GM23338 (cell line): ENCODE measurements around the gene NSUN3.

Source experiments
- CREB1 ChIP-seq: fragments of 250-450 bp; sonication (Bioruptor Pico); IDR thresholded peaks from 2 replicates; pipeline ENCODE4 v1.5.0; 2020; ENCODE audit warnings: low read depth, mild to moderate bottlenecking, moderate library complexity
- EZH2 ChIP-seq: fragments of 200-600 bp; sonication (generic); IDR thresholded peaks from one replicate; pipeline ENCODE4 v1.8.0; 2017; ENCODE audit warnings: antibody characterized with exemption, mild to moderate bottlenecking, low read depth; ENCODE audit not compliant: unreplicated experiment
- EZH2phosphoT487 ChIP-seq: fragments of 200-600 bp; sonication (generic); IDR thresholded peaks from one replicate; pipeline ENCODE4 v1.8.1; 2018; ENCODE audit warnings: antibody characterized with exemption; ENCODE audit not compliant: unreplicated experiment
- JUNB ChIP-seq: IDR thresholded peaks from one replicate; pipeline ENCODE4 v1.6.1; 2016; ENCODE audit warnings: antibody characterized with exemption; ENCODE audit not compliant: unreplicated experiment
- NANOG ChIP-seq: IDR thresholded peaks from 2 replicates; pipeline ENCODE4 v1.6.1; 2016; ENCODE audit warnings: antibody characterized with exemption, borderline replicate concordance
- POLR2AphosphoS5 ChIP-seq: IDR thresholded peaks from 2 replicates; pipeline ENCODE4 v1.6.1; 2016; ENCODE audit warnings: antibody characterized with exemption, low read depth
- ZNF114 ChIP-seq: fragments of 250-450 bp; sonication (Bioruptor Pico); IDR thresholded peaks from 2 replicates; pipeline ENCODE4 v1.5.0; 2020; ENCODE audit warnings: mild to moderate bottlenecking, moderate library complexity
- ZNF331 ChIP-seq: fragments of 250-450 bp; sonication (Bioruptor Pico); IDR thresholded peaks from 2 replicates; pipeline ENCODE4 v1.5.0; 2020; ENCODE audit warnings: low read depth, mild to moderate bottlenecking, moderate library complexity
- TF ChIP-seq, protein P1 (sequence below), 2 experiments: fragments of 200-600 bp in 1 of 2; sonication (generic) in 1 of 2; conservative IDR thresholded peaks; 2 replicates each; pipeline versions ENCODE4 v1.5.1 to v1.6.1; 2016 to 2017; ENCODE audit warnings: antibody characterized with exemption in 2 of 2, low read depth in 2 of 2, mild to moderate bottlenecking in 2 of 2, moderate library complexity in 1 of 2
- TF ChIP-seq, protein P2 (sequence below): IDR thresholded peaks from one replicate; pipeline ENCODE4 v1.6.1; 2018; ENCODE audit warnings: antibody characterized with exemption; ENCODE audit not compliant: unreplicated experiment

DNA sequence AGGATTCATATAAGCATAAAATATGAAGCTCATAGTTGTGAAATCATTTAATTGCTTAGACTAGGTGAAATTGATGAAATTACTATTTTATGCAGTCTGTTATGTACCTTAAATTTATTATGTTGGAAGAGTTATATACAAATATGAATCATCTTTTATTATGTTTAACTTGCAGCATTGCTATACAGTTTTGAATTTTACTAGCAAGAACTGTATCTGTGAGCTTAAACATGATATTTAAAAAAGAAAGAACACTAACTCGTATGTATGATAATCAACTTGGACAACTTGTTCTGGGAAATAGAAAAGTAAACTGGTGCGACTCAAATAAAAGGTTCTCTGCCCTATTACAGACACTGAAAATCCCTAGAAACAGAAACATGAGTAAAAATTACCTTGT lies 36.2 kb upstream of the NSUN3 start:
- TF ChIP-seq, protein P1, sequence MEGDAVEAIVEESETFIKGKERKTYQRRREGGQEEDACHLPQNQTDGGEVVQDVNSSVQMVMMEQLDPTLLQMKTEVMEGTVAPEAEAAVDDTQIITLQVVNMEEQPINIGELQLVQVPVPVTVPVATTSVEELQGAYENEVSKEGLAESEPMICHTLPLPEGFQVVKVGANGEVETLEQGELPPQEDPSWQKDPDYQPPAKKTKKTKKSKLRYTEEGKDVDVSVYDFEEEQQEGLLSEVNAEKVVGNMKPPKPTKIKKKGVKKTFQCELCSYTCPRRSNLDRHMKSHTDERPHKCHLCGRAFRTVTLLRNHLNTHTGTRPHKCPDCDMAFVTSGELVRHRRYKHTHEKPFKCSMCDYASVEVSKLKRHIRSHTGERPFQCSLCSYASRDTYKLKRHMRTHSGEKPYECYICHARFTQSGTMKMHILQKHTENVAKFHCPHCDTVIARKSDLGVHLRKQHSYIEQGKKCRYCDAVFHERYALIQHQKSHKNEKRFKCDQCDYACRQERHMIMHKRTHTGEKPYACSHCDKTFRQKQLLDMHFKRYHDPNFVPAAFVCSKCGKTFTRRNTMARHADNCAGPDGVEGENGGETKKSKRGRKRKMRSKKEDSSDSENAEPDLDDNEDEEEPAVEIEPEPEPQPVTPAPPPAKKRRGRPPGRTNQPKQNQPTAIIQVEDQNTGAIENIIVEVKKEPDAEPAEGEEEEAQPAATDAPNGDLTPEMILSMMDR (conservative IDR thresholded peaks at IDR 0.05; ENCODE audit: low read depth in 2 of 2) = no peak
- TF ChIP-seq JUNB (no peak), POLR2AphosphoS5 (no peak), EZH2phosphoT487 (no peak), EZH2 (no peak), CREB1 (no peak), ZNF114 (CRISPR knock-in tag) (no peak), ZNF331 (no peak), NANOG (no peak)
- TF ChIP-seq, protein P2, sequence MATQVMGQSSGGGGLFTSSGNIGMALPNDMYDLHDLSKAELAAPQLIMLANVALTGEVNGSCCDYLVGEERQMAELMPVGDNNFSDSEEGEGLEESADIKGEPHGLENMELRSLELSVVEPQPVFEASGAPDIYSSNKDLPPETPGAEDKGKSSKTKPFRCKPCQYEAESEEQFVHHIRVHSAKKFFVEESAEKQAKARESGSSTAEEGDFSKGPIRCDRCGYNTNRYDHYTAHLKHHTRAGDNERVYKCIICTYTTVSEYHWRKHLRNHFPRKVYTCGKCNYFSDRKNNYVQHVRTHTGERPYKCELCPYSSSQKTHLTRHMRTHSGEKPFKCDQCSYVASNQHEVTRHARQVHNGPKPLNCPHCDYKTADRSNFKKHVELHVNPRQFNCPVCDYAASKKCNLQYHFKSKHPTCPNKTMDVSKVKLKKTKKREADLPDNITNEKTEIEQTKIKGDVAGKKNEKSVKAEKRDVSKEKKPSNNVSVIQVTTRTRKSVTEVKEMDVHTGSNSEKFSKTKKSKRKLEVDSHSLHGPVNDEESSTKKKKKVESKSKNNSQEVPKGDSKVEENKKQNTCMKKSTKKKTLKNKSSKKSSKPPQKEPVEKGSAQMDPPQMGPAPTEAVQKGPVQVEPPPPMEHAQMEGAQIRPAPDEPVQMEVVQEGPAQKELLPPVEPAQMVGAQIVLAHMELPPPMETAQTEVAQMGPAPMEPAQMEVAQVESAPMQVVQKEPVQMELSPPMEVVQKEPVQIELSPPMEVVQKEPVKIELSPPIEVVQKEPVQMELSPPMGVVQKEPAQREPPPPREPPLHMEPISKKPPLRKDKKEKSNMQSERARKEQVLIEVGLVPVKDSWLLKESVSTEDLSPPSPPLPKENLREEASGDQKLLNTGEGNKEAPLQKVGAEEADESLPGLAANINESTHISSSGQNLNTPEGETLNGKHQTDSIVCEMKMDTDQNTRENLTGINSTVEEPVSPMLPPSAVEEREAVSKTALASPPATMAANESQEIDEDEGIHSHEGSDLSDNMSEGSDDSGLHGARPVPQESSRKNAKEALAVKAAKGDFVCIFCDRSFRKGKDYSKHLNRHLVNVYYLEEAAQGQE = no peak
